ENCODE measurements around the gene UCMA. TPM values are rescaled to one million over a fixed set of nuclear protein-coding genes. Genes with fewer than 3 reads are reported as not detected.

The UCMA gene
- total RNA-seq, 4 donors from 2014 or later, result not detected

- intact Hi-C loops (cut with DNase I), result no loop called here
- H3K4me1 ChIP-seq, result no peaks in the 10 kb centered on the region
- 85% methylated on average over 7 of the region's 7 CpGs for WGBS
- no peak for DNase-seq (ENCODE audit: extremely low spot score)
- TF ChIP-seq POLR2A (IDR thresholded peaks at IDR 0.05; ENCODE audit: low read depth), result no peak
- peaks cover 0 to 9% (median 0%) of the 10 kb centered on the region in 4 donors for H3K27me3 ChIP-seq
- no peak overlapping the region for H3K27ac ChIP-seq (replicated peaks in 1 of 4)
- no peak overlapping the region for H3K4me3 ChIP-seq
- H3K9me3 ChIP-seq, result no peaks in the 10 kb centered on the region
- no peaks in the 10 kb centered on the region for H3K36me3 ChIP-seq
These were observed 29.4 kb upstream of the UCMA start for GRCh38 chr10:13263591-13263990.

GRCh38 chr10:13262433-13262832, 28.3 kb upstream of the UCMA start:
- intact Hi-C loops (cut with DNase I), result no loop called here
- 88% methylated on average over 1 of the region's 1 CpG for WGBS
- Histone ChIP-seq H3K27ac (replicated peaks in 1 of 4) (no peak overlapping the region), H3K36me3 (no peaks in the 10 kb centered on the region), H3K27me3 (peaks cover 0 to 9% (median 0%) of the 10 kb centered on the region in 4 donors), H3K4me3 (no peak overlapping the region), H3K4me1 (no peaks in the 10 kb centered on the region), H3K9me3 (no peaks in the 10 kb centered on the region)
- TF ChIP-seq EP300 (IDR thresholded peaks at IDR 0.05) (no peak), POLR2A (IDR thresholded peaks at IDR 0.05; ENCODE audit: low read depth) (no peak), POLR2AphosphoS5 (IDR thresholded peaks at IDR 0.05) (no peak), CTCF (IDR thresholded peaks at IDR 0.05) (no peak)
- no peak for DNase-seq (ENCODE audit: extremely low spot score)

- 76% methylated on average over 5 of the region's 5 CpGs for WGBS
- no peaks in the 10 kb centered on the region for H3K9me3 ChIP-seq
- intact Hi-C loops (cut with DNase I), result no loop called here
- DNase-seq (ENCODE audit: extremely low spot score), result no peak
- no peaks in the 10 kb centered on the region for H3K4me1 ChIP-seq
- TF ChIP-seq POLR2AphosphoS5 (IDR thresholded peaks at IDR 0.05), result no peak
- no peak for TF ChIP-seq POLR2A (IDR thresholded peaks at IDR 0.05; ENCODE audit: low read depth)
- TF ChIP-seq CTCF (IDR thresholded peaks at IDR 0.05), result no peak
- no peak for TF ChIP-seq EP300 (IDR thresholded peaks at IDR 0.05)
- no peak overlapping the region for H3K27ac ChIP-seq (replicated peaks in 1 of 4)
- no peak overlapping the region for H3K4me3 ChIP-seq
- no peaks in the 10 kb centered on the region for H3K36me3 ChIP-seq
- H3K27me3 ChIP-seq, result no peaks in the 10 kb centered on the region
These were observed 23.5 kb upstream of the UCMA start for GRCh38 chr10:13257621-13258140.

- H3K9me3 ChIP-seq, result no peaks in the 10 kb centered on the region
- H3K4me1 ChIP-seq, result no peaks in the 10 kb centered on the region
- H3K27me3 ChIP-seq, result no peaks in the 10 kb centered on the region
- DNase-seq (ENCODE audit: extremely low spot score), result no peak
- TF ChIP-seq CTCF (IDR thresholded peaks at IDR 0.05), result no peak
- no peak for TF ChIP-seq POLR2A (IDR thresholded peaks at IDR 0.05; ENCODE audit: low read depth)
- intact Hi-C loops (cut with DNase I), result no loop called here
- no peaks in the 10 kb centered on the region for H3K36me3 ChIP-seq
- no peak overlapping the region for H3K27ac ChIP-seq (replicated peaks in 1 of 4)
- no peak overlapping the region for H3K4me3 ChIP-seq
- WGBS, result 83% methylated on average over 2 of the region's 2 CpGs
These were observed 22.5 kb upstream of the UCMA start for GRCh38 chr10:13256627-13257026.

- Histone ChIP-seq H3K9me3 (no peaks in the 10 kb centered on the region), H3K36me3 (no peaks in the 10 kb centered on the region), H3K4me3 (no peak overlapping the region), H3K27ac (replicated peaks in 1 of 4) (no peak overlapping the region), H3K4me1 (no peaks in the 10 kb centered on the region), H3K27me3 (no peaks in the 10 kb centered on the region)
- TF ChIP-seq POLR2AphosphoS5 (IDR thresholded peaks at IDR 0.05) (no peak), POLR2A (IDR thresholded peaks at IDR 0.05; ENCODE audit: low read depth) (no peak)
- 89% methylated on average over 4 of the region's 4 CpGs for WGBS
- no peak for DNase-seq (ENCODE audit: extremely low spot score)
- intact Hi-C loops (cut with DNase I), result no loop called here
These were observed 19.6 kb upstream of the UCMA start for GRCh38 chr10:13253726-13254125.

GRCh38 chr10:13247784-13248183, 13.6 kb upstream of the UCMA start:
- no peak for DNase-seq (ENCODE audit: extremely low spot score)
- TF ChIP-seq POLR2AphosphoS5 (IDR thresholded peaks at IDR 0.05) (no peak), POLR2A (IDR thresholded peaks at IDR 0.05; ENCODE audit: low read depth) (no peak), CTCF (IDR thresholded peaks at IDR 0.05) (no peak), EP300 (IDR thresholded peaks at IDR 0.05) (no peak)
- Histone ChIP-seq H3K4me3 (no peak overlapping the region), H3K27me3 (no peaks in the 10 kb centered on the region), H3K36me3 (no peaks in the 10 kb centered on the region), H3K4me1 (no peaks in the 10 kb centered on the region), H3K9me3 (no peaks in the 10 kb centered on the region), H3K27ac (replicated peaks in 1 of 4) (no peak overlapping the region)
- intact Hi-C loops (cut with DNase I), result no loop called here
- WGBS, result 96% methylated on average over 4 of the region's 4 CpGs

Measured in esophagus muscularis mucosa (tissue), 4 donors.